Measurements from ENCODE around the gene TREML1.

Gene TREML1

DNA sequence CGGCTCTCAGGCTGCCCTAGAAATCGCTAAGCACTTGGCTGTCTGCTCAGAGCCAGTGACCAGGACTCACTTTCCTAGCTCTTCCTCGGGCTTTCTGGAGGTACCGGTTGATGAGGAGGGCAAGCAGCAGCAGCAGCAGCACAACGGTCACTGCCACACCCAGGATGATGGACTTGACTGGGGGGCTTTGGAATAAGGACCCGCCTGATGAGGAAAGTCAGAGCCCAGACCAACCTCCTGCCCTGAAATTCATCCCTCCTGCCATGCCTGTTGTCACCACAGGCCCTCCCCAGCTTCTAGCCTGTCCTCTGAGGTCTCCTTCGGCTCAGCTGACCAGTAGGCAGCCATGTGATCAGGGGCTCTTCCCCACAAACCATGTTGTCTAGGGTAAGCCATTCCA, 30.6 kb upstream of the TREML1 start:
- no CpG with 5 or more reads among the region's 7 CpGs for WGBS, 2 donors (ENCODE audit: extremely low coverage in 2 of 2, insufficient read length in 2 of 2, insufficient replicate concordance in 1 of 2)
- Histone ChIP-seq H2BK12ac (ENCODE audit: low read length) (no peak overlapping the region), H3K27me3 (ENCODE audit: control insufficient read depth in 3 of 3, insufficient read depth in 3 of 3, low read depth in 1 of 3, low read length in 3 of 3) (peaks cover 0 to 11% (median 0%) of the 10 kb centered on the region in 3 experiments), H3K23ac (ENCODE audit: low read depth, low read length, poor library complexity) (no peak overlapping the region), H3K18ac (ENCODE audit: low read length) (peak overlapping the region; percentile 15), H4K8ac (ENCODE audit: low read depth, low read length) (no peak overlapping the region), H2AK5ac (ENCODE audit: low read depth, low read length) (no peak overlapping the region), H2BK5ac (ENCODE audit: low read length) (no peak overlapping the region), H2BK120ac (ENCODE audit: low read depth, low read length) (no peak overlapping the region), H3K9ac (ENCODE audit: low read depth, low read length, poor library complexity) (no peak overlapping the region), H3K14ac (ENCODE audit: low read length) (no peak overlapping the region), H3K4me1 (ENCODE audit: control insufficient read depth in 2 of 2, insufficient read depth in 1 of 2, low read depth in 1 of 2, low read length in 2 of 2) (no peaks in the 10 kb centered on the region), H3K9me3 (replicated peaks in 1 of 2; ENCODE audit: control insufficient read depth in 2 of 2, insufficient read depth in 1 of 2, low read depth in 1 of 2, low read length in 2 of 2) (peaks cover 3 to 6% of the 10 kb centered on the region in 2 donors), H2BK15ac (ENCODE audit: low read length) (no peak overlapping the region), H3K36me3 (replicated peaks in 1 of 2; ENCODE audit: control insufficient read depth in 2 of 2, insufficient read depth in 2 of 2, low read length in 2 of 2) (no peaks in the 10 kb centered on the region), H3K4me2 (ENCODE audit: insufficient read depth, low read length, poor library complexity, severe bottlenecking) (no peak overlapping the region), H3K27ac (replicated peaks; ENCODE audit: low read length) (no peak overlapping the region), H4K91ac (ENCODE audit: low read depth, low read length, poor library complexity) (no peak overlapping the region), H3K4ac (ENCODE audit: low read length) (no peak overlapping the region), H3K79me1 (ENCODE audit: low read depth, low read length) (no peaks in the 10 kb centered on the region), H2AFZ (ENCODE audit: low read length) (no peak overlapping the region), H3K4me3 (ENCODE audit: low read length in 2 of 2) (no peak overlapping the region)
- DNase-seq (ENCODE audit: low spot score) = no peak

DNA sequence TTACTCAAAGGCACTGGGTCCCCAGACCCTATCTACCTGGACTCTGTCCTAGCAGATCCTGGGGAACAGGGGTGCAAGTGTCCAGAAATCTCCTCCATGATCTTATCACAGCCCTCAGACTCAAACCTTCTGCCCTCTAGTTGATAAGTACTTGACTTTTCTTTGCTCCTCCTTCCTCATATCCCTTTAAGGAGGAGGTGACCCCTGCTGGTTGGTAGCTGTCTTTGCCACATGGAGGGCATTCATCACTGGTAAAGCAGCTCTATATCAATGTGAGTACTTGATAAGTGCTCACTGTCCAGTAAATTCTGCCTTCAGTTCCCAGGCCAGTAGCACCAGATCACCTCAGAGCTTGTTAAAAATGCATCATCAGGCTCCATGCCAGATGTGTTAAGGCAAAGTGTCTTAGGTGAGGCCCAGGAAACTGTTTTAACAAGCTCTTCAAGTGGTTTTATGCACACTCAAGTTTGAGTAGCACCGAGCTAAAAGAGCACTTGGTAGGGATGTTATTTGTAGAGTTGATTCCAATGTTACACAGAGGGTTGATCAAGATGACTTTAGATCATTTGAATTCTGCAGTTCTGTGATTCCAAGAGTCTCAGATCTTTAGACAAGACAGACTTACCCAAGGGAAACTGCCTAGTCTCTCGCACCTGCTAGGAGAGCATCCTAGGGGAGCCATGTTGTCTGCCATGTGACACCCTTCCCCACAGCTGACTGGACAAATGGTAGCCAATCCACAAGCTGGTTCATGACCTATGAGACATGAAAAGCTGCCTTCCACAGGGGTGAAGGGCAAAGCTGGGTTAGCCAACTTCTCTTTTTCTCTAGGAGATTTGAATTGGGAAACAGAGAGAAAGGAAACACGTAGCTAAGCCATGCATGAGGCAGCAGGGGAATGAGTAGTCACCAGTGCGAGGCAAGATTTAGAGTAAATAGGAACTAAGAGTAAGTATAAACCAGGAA, 28.2 kb upstream of the TREML1 start:
- no peaks in the 10 kb centered on the region for H3K79me1 ChIP-seq (ENCODE audit: low read depth, low read length)
- peaks cover 0 to 14% (median 0%) of the 10 kb centered on the region in 3 experiments for H3K27me3 ChIP-seq (ENCODE audit: control insufficient read depth in 3 of 3, insufficient read depth in 3 of 3, low read depth in 1 of 3, low read length in 3 of 3)
- H3K4ac ChIP-seq (ENCODE audit: low read length) = no peak overlapping the region
- no peak overlapping the region for H3K4me2 ChIP-seq (ENCODE audit: insufficient read depth, low read length, poor library complexity, severe bottlenecking)
- H3K23ac ChIP-seq (ENCODE audit: low read depth, low read length, poor library complexity) = no peak overlapping the region
- H2AK5ac ChIP-seq (ENCODE audit: low read depth, low read length) = no peak overlapping the region
- no CpG with 5 or more reads among the region's 4 CpGs for WGBS, 2 donors (ENCODE audit: extremely low coverage in 2 of 2, insufficient read length in 2 of 2, insufficient replicate concordance in 1 of 2)
- no peak overlapping the region for H3K9ac ChIP-seq (ENCODE audit: low read depth, low read length, poor library complexity)
- no peak overlapping the region for H4K8ac ChIP-seq (ENCODE audit: low read depth, low read length)
- no peaks in the 10 kb centered on the region for H3K36me3 ChIP-seq (replicated peaks in 1 of 2; ENCODE audit: control insufficient read depth in 2 of 2, insufficient read depth in 2 of 2, low read length in 2 of 2)
- no peak overlapping the region for H3K18ac ChIP-seq (ENCODE audit: low read length)
- peak; percentile 24 for DNase-seq (ENCODE audit: low spot score)
- H3K4me3 ChIP-seq (ENCODE audit: low read length in 2 of 2) = no peak overlapping the region
- H3K14ac ChIP-seq (ENCODE audit: low read length) = no peak overlapping the region
- no peak overlapping the region for H2BK15ac ChIP-seq (ENCODE audit: low read length)
- no peak overlapping the region for H4K91ac ChIP-seq (ENCODE audit: low read depth, low read length, poor library complexity)
- no peaks in the 10 kb centered on the region for H3K4me1 ChIP-seq (ENCODE audit: control insufficient read depth in 2 of 2, insufficient read depth in 1 of 2, low read depth in 1 of 2, low read length in 2 of 2)
- no peak overlapping the region for H3K27ac ChIP-seq (replicated peaks; ENCODE audit: low read length)
- no peak overlapping the region for H2BK5ac ChIP-seq (ENCODE audit: low read length)
- no peak overlapping the region for H2BK12ac ChIP-seq (ENCODE audit: low read length)
- peak overlapping the region; percentile 23 for H2AFZ ChIP-seq (ENCODE audit: low read length)
- no peak overlapping the region for H2BK120ac ChIP-seq (ENCODE audit: low read depth, low read length)
- H3K9me3 ChIP-seq (replicated peaks in 1 of 2; ENCODE audit: control insufficient read depth in 2 of 2, insufficient read depth in 1 of 2, low read depth in 1 of 2, low read length in 2 of 2) = no peaks in the 10 kb centered on the region

GRCh38 chr6:41181566-41181965, 27.4 kb upstream of the TREML1 start:
- Histone ChIP-seq H3K27me3 (ENCODE audit: control insufficient read depth in 3 of 3, insufficient read depth in 3 of 3, low read depth in 1 of 3, low read length in 3 of 3) (peaks cover 0 to 16% (median 0%) of the 10 kb centered on the region in 3 experiments), H2AK5ac (ENCODE audit: low read depth, low read length) (no peak overlapping the region), H3K14ac (ENCODE audit: low read length) (no peak overlapping the region), H3K23ac (ENCODE audit: low read depth, low read length, poor library complexity) (no peak overlapping the region), H3K27ac (replicated peaks; ENCODE audit: low read length) (no peak overlapping the region), H3K4me2 (ENCODE audit: insufficient read depth, low read length, poor library complexity, severe bottlenecking) (no peak overlapping the region), H3K4me1 (ENCODE audit: control insufficient read depth in 2 of 2, insufficient read depth in 1 of 2, low read depth in 1 of 2, low read length in 2 of 2) (no peaks in the 10 kb centered on the region), H4K8ac (ENCODE audit: low read depth, low read length) (no peak overlapping the region), H4K91ac (ENCODE audit: low read depth, low read length, poor library complexity) (no peak overlapping the region), H2BK5ac (ENCODE audit: low read length) (no peak overlapping the region), H2BK15ac (ENCODE audit: low read length) (no peak overlapping the region), H3K36me3 (replicated peaks in 1 of 2; ENCODE audit: control insufficient read depth in 2 of 2, insufficient read depth in 2 of 2, low read length in 2 of 2) (no peaks in the 10 kb centered on the region), H3K9me3 (replicated peaks in 1 of 2; ENCODE audit: control insufficient read depth in 2 of 2, insufficient read depth in 1 of 2, low read depth in 1 of 2, low read length in 2 of 2) (no peaks in the 10 kb centered on the region), H3K9ac (ENCODE audit: low read depth, low read length, poor library complexity) (peak overlapping the region; percentile 31), H3K79me1 (ENCODE audit: low read depth, low read length) (no peaks in the 10 kb centered on the region), H3K4ac (ENCODE audit: low read length) (no peak overlapping the region), H2AFZ (ENCODE audit: low read length) (no peak overlapping the region), H2BK12ac (ENCODE audit: low read length) (no peak overlapping the region), H3K4me3 (ENCODE audit: low read length in 2 of 2) (no peak overlapping the region), H2BK120ac (ENCODE audit: low read depth, low read length) (no peak overlapping the region), H3K18ac (ENCODE audit: low read length) (no peak overlapping the region)
- DNase-seq (ENCODE audit: low spot score) = no peak
- no CpG with 5 or more reads among the region's 1 CpG for WGBS, 2 donors (ENCODE audit: extremely low coverage in 2 of 2, insufficient read length in 2 of 2, insufficient replicate concordance in 1 of 2)

DNA sequence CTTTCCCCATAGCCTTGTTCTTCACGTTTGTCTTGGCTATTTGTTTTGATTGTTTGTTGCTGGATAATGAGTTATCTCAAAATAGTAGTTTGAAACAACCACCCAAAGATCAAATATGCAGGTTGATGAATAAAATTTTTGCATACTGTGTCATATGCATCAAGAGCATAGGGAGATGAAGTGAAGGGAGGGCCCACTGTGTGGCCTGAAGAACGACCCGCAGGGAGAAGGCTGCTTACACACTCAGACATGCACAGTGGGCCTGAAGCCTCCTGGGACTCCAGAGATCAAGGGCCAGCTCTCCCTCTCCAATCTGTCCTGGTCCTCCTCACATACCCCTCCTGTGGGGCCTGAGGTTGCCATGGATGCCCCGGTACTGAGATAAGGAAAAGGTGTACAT, 25.0 kb upstream of the TREML1 start:
- Histone ChIP-seq H3K4me3 (ENCODE audit: low read length in 2 of 2) (no peak overlapping the region), H3K4me2 (ENCODE audit: insufficient read depth, low read length, poor library complexity, severe bottlenecking) (no peak overlapping the region), H3K14ac (ENCODE audit: low read length) (no peak overlapping the region), H3K79me1 (ENCODE audit: low read depth, low read length) (no peaks in the 10 kb centered on the region), H3K4ac (ENCODE audit: low read length) (no peak overlapping the region), H3K36me3 (replicated peaks in 1 of 2; ENCODE audit: control insufficient read depth in 2 of 2, insufficient read depth in 2 of 2, low read length in 2 of 2) (no peaks in the 10 kb centered on the region), H3K4me1 (ENCODE audit: control insufficient read depth in 2 of 2, insufficient read depth in 1 of 2, low read depth in 1 of 2, low read length in 2 of 2) (no peaks in the 10 kb centered on the region), H4K91ac (ENCODE audit: low read depth, low read length, poor library complexity) (no peak overlapping the region), H3K9ac (ENCODE audit: low read depth, low read length, poor library complexity) (no peak overlapping the region), H4K8ac (ENCODE audit: low read depth, low read length) (no peak overlapping the region), H3K23ac (ENCODE audit: low read depth, low read length, poor library complexity) (no peak overlapping the region), H3K27ac (replicated peaks; ENCODE audit: low read length) (no peak overlapping the region), H3K18ac (ENCODE audit: low read length) (no peak overlapping the region), H2AFZ (ENCODE audit: low read length) (no peak overlapping the region), H2BK120ac (ENCODE audit: low read depth, low read length) (no peak overlapping the region), H3K27me3 (ENCODE audit: control insufficient read depth in 3 of 3, insufficient read depth in 3 of 3, low read depth in 1 of 3, low read length in 3 of 3) (peaks cover 0 to 6% (median 0%) of the 10 kb centered on the region in 3 experiments), H3K9me3 (replicated peaks in 1 of 2; ENCODE audit: control insufficient read depth in 2 of 2, insufficient read depth in 1 of 2, low read depth in 1 of 2, low read length in 2 of 2) (no peaks in the 10 kb centered on the region), H2BK15ac (ENCODE audit: low read length) (no peak overlapping the region), H2AK5ac (ENCODE audit: low read depth, low read length) (no peak overlapping the region), H2BK12ac (ENCODE audit: low read length) (no peak overlapping the region), H2BK5ac (ENCODE audit: low read length) (no peak overlapping the region)
- DNase-seq (ENCODE audit: low spot score) = no peak
- WGBS, 2 donors (ENCODE audit: extremely low coverage in 2 of 2, insufficient read length in 2 of 2, insufficient replicate concordance in 1 of 2) = no CpG with 5 or more reads among the region's 4 CpGs
